ENCODE results near the gene RNF128.
"Not testable (repeated sequence)": the region's sequence is repeated elsewhere in the genome, so short reads cannot be mapped to it uniquely, and the experiment has no call there.

Gene RNF128

DNA sequence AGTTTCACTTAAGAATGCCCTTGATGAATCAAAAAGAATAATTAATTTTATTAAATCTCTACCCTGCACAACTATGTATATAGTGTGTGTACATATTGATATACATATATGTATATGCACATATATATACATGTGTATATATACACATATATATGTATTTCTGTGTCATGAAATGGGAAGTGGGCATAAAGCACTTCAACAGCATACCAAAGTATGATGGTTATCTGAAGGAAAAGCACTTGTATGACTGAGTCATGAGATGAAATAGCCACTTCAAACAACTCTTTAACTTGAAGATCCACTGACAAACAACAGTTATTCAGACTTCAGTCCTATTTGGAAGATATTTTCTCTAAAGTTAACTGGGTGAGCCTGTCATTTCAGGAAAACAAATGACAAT is 16.3 kb downstream of the RNF128 start:
- no peak for DNase-seq (ENCODE audit: low spot score)

- DNase-seq (ENCODE audit: low spot score), result no peak
Observed at GRCh38 chrX:106748377-106748776, 21.9 kb downstream of the RNF128 start.

DNA sequence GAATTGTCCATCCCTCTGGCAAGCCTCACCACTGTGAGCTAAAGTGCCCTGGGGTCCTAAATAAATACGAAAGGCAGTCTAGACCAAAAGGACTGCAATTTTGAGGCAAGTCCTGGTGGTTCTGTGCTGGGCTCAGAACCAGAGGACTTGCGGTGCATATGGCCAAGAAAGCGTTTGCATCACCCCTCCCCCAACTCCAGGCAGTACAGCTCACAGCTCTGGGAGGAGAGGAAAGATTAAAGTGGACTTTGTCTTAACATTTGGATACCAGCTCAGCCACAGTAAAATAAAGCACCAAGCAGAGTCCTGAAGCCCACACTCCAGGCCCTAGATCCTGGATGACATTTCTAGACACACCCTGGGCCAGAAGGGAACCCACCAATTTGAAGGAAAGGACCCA is 24.9 kb downstream of the RNF128 start:
- DNase-seq (ENCODE audit: low spot score), result no peak

GRCh38 chrX:106752101-106752678 is 25.7 kb downstream of the RNF128 start:
- no peak for DNase-seq (ENCODE audit: low spot score)

- DNase-seq (ENCODE audit: low spot score), result not testable (repeated sequence)
Observed at GRCh38 chrX:106769288-106769687, 42.8 kb downstream of the RNF128 start.

DNA sequence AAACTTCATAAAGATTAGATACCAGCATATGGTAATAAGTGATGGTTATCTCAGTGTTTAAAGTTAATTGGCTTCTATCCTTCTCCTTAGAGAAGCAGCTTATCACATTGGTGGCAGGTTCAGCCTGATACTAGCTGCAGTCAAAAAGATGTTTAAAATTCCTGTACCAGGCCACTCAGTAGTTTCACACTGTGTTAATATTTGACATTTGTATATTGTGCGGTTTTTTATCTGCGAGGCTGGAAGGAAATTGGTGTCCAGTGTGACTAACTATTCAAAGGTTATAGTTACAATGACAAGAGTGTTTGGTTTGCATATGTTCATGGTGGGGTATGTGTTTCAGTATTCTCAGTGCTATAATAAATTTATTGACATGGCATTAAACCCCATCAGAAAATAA is 48.5 kb downstream of the RNF128 start:
- no peak for DNase-seq (ENCODE audit: low spot score)

- no peak for DNase-seq (ENCODE audit: low spot score)
Observed at GRCh38 chrX:106780264-106780663, 53.8 kb downstream of the RNF128 start.

DNA sequence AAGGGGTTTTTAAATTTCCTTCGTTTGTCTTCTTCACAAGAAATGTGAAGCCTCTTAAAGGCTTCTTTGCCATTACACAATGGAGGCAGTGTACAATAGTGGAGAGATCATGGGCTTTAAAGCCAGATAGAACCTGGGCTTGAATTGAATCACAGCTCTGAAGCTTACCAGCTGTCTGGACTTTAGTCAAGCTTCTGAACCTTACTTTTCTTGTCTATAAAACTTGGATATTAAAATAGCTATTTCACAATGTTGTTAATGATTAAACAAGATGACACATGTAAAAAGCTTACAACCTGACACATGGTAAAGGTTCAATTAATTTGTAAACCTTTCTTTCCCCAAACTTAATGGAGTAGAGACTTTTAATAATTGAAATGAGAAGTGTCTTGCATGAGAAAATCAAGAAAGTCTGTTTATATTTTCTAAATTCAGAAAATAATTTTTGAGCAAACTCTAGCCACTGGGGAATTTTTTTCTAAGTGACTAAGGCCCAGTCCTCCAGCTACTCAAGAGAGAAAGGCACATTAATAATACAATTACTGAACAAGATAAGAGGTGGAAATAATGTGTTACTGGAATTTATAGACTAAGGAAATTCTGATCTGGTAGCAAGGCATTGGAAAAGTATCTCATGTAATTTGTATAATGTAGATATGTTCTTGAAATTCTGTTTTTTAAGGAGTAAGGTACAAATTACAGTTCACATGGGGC is 54.3 kb downstream of the RNF128 start:
- DNase-seq (ENCODE audit: low spot score), result no peak

DNA sequence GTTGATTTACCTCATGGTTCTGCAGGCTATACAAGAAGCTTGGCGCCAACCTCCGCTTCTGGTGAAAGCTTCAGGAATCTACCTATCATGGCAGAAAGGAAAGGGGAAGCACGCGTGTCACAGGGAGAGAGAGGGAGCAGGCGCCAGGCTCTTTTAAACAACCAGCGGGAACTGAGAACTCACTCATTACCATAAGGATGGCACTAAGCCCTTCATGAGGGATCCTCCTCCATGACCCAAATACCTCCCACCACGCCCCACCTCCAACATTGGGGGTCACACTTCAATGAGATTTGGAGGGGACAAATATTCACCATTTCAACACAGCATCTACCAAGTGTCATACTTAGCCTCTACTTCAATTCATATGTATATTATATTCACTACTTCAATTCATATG is 57.2 kb downstream of the RNF128 start:
- DNase-seq (ENCODE audit: low spot score), result no peak

GRCh38 chrX:106791495-106791894 is 65.0 kb downstream of the RNF128 start:
- no peak for DNase-seq (ENCODE audit: low spot score)

DNA sequence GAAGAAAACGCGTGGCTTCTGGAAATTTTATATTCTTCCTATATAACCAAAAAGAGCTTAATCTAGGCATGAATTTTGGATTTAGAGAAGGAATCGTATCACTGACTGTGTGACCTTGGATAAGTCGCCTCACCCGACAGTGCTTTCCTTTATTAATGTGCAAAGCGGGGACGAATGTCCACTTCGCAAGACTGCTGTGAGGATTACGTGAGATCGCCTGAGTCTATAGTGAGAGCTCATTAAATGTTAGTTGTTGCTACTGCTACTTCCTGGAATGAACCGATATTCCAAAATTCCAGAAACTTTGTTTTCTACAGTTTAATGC is 75.5 kb downstream of the RNF128 start:
- no peak for DNase-seq (ENCODE audit: low spot score)

DNA sequence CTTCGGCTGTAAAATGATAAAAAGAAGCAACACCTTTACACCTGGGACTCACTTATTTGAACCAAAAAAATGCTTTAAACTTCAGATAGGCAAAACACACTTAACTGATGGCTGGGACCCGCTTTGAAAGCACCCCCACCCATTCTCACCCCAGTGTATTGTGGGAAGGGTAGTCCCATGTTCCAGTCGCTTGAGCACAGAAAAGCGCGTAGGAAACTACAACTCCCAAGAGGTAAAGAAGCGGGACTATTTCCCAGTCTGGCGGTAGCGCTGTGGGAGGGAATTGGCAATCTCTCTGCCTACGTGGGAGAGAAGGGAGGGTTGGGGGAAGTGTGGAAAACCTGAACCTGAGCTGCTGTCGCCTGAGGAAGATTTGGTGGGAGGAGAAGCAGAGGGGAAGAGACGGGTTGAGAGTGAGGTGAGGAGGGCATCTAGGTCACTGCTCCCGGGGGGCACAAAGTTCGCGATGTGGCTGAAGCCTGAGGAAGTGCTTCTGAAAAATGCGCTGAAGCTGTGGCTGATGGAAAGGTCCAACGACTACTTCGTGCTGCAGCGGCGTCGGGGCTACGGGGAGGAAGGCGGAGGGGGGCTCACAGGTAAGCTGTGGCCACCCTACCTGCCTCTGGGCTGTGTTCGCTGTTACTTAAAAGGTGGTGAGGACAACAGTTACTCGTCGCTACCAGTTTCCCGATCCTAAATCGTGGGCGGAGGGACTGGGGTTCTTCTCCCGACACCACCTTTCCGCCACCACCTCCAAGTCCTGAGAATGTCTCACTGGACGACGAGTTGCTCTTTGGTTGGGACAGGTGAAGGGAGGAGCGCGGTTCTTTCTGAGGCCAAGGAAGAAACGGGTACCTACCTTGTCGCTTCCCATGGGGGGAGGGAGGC is 76.1 kb downstream of the RNF128 start, which contains the start of gene TBC1D8B:
TSS of gene TBC1D8B (plus strand) at position 286 of the 888 bp plus-strand sequence. CDS start at position 467, 181 bp downstream.
- DNase-seq (ENCODE audit: low spot score), result peak; percentile 90

DNA sequence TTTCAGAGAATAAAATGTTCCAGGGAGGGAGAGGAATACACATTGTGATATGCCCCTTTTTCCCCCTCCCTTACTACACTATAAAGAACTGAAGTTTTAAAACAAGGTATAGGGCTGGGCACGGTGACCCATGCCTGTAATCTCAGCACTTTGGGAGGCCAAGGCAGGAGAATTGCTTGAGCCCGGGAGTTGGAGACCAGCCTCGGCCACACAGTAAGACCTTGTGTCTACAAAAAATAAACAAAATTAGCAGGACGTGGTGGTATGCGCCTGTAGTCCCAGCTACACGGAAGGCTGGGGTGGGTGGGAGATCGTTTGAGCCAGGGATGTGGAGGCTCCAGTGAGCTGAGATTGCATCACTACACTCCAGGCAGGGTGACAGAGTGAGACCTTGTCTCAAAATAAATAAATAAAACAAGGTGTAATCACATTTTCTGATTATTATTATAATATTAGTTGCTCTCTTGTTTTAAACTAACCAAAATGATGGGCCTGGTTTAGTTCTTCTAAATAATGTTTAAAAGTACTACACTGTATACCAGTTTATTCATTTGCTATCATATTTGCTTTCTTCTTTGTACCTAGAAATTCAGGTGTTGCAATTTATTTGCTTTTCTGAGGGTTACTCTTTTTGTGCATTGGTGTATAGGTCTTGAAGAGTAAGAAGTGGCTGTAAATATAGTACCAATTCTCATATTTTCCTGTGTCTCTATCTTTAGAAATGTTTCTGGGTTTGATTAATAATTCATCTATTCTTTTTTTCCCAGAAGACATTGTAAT is 84.8 kb downstream of the RNF128 start:
- no peak for DNase-seq (ENCODE audit: low spot score)

DNA sequence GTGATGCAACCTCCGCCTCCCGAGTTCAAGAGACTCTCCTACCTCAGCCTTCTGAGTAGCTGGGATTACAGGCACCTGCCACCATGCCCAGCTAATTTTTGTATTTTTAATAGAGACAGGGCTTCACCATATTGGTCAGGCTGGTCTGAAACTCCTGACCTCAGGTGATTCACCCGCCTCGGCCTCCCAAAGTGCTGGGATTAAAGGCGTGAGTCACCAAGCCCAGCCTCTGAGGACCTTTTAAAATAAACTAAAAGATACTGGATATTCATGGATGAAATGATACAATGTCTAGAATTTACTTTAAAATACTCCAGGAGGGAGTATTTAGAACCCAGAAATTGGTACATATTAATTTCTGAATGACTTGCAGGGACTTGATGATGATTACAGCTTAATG is 86.4 kb downstream of the RNF128 start:
- DNase-seq (ENCODE audit: low spot score), result not testable (repeated sequence)

GRCh38 chrX:106814093-106814492 is 87.6 kb downstream of the RNF128 start:
- DNase-seq (ENCODE audit: low spot score), result not testable (repeated sequence)

Measured in globus pallidus (tissue), 1 donor.